PC-3 (cell line): ENCODE measurements around the gene BBS12. TPM values are rescaled to one million over a fixed set of nuclear protein-coding genes. Genes with fewer than 3 reads are reported as not detected.

Experiments used
- ATAC-seq: fragments of 200-7000 bp; cut with Tn5 transposase; 2 replicates; pipeline ENCODE4 v1.9.1; 2020; ENCODE audit warnings: mild to moderate bottlenecking, moderate library complexity
- BruUV-seq: library from RNA; stranded (reverse); fragments of 400-500 nt; replicated peaks from 2 replicates; lab custom pipeline; 2021; lab: Mats Ljungman, UMichigan
- CTCF ChIA-PET: fragments of 300-600 bp; sonication (Branson Sonifier 250); formaldehyde crosslinking; loops from one replicate; lab custom pipeline; 2022; ENCODE audit warnings: antibody characterized with exemption; lab: Charles Lee
- POLR2A ChIA-PET: fragments of 300-600 bp; sonication (Branson Sonifier 250); formaldehyde crosslinking; loops from one replicate; lab custom pipeline; 2022; ENCODE audit warnings: antibody characterized with exemption; ENCODE audit not compliant: unreplicated experiment; lab: Charles Lee
- DNase-seq: peaks from one replicate; pipeline ENCODE4 v3.0.0-alpha.2; 2015
- H2AFZ ChIP-seq: fragments of 300-600 bp; sonication (generic); 2 replicates; pipeline ENCODE4 v1.6.0; 2016; ENCODE audit warnings: antibody characterized with exemption, low read length
- H3F3A ChIP-seq: fragments of 300-600 bp; sonication (generic); one replicate; pipeline ENCODE4 v1.6.0; 2017; ENCODE audit warnings: antibody characterized with exemption, low read length, control low read depth, mild to moderate bottlenecking; ENCODE audit not compliant: unreplicated experiment
- H3K27ac ChIP-seq: fragments of 300-600 bp; sonication (generic); 2 replicates; pipeline ENCODE4 v1.5.1; 2016; ENCODE audit warnings: mild to moderate bottlenecking, low read length
- H3K27me3 ChIP-seq: fragments of 300-600 bp; sonication (generic); 2 replicates; pipeline ENCODE4 v1.6.1; 2016; ENCODE audit warnings: low read length, mixed read lengths
- H3K36me3 ChIP-seq: fragments of 300-600 bp; sonication (generic); 2 replicates; pipeline ENCODE4 v1.6.1; 2016; ENCODE audit warnings: low read depth, mixed run types, low read length, mixed read lengths
- H3K4me1 ChIP-seq: fragments of 300-600 bp; sonication (generic); 2 replicates; pipeline ENCODE4 v1.5.1; 2016; ENCODE audit warnings: low read length; ENCODE audit not compliant: insufficient read depth
- H3K4me2 ChIP-seq: fragments of 300-600 bp; sonication (generic); 2 replicates; pipeline ENCODE4 v1.6.0; 2016; ENCODE audit warnings: low read length
- H3K4me3 ChIP-seq: fragments of 300-600 bp; sonication (generic); 2 replicates; pipeline ENCODE4 v1.5.1; 2016; ENCODE audit warnings: mild to moderate bottlenecking, low read length, mixed read lengths
- H3K79me2 ChIP-seq: fragments of 300-600 bp; sonication (generic); 2 replicates; pipeline ENCODE4 v1.6.1; 2017; ENCODE audit warnings: low read length, mixed read lengths
- H3K9ac ChIP-seq: fragments of 300-600 bp; sonication (generic); 2 replicates; pipeline ENCODE4 v1.6.0; 2016; ENCODE audit warnings: mild to moderate bottlenecking, low read length
- H3K9me2 ChIP-seq: fragments of 300-600 bp; sonication (generic); replicated peaks from 2 replicates; pipeline ENCODE4 v1.6.1; 2016; ENCODE audit warnings: mixed run types, low read length, mixed read lengths
- H3K9me3 ChIP-seq: fragments of 300-600 bp; sonication (generic); 2 replicates; pipeline ENCODE4 v1.6.1; 2016; ENCODE audit warnings: low read length, mixed read lengths
- H4K20me1 ChIP-seq: fragments of 300-600 bp; sonication (generic); 2 replicates; pipeline ENCODE4 v1.6.1; 2016; ENCODE audit warnings: low read length, mixed read lengths
- EZH2 ChIP-seq: fragments of 300-600 bp; sonication (generic); IDR thresholded peaks from one replicate; pipeline ENCODE4 v1.6.1; 2017; ENCODE audit warnings: antibody characterized with exemption, mild to moderate bottlenecking, low read length; ENCODE audit not compliant: unreplicated experiment
- EZH2phosphoT487 ChIP-seq: fragments of 300-600 bp; sonication (generic); IDR thresholded peaks from 2 replicates; pipeline ENCODE4 v1.6.1; 2018; ENCODE audit warnings: mild to moderate bottlenecking, antibody characterized with exemption, low read length, borderline replicate concordance
- intact Hi-C: fragments of 100-400 bp; cut with micrococcal nuclease; formaldehyde crosslinking; loops from 2 replicates; pipeline ENCODE4 v1.9.0; 2023
- total RNA-seq: library from RNA; depleted of rRNA; stranded (reverse); fragments of >200 nt; gene quantifications from 2 replicates; pipeline ENCODE4 v1.2.3, GENCODE V29; 2014; rRNA removed
- TF ChIP-seq, protein P1 (sequence below): fragments of 300-600 bp; sonication (generic); conservative IDR thresholded peaks from 2 replicates; pipeline ENCODE4 v1.5.1; 2017; ENCODE audit warnings: antibody characterized with exemption, low read depth, mild to moderate bottlenecking, low read length

BBS12 gene
- total RNA-seq, 1 experiment from 2014 or later = 1.7 TPM

DNA sequence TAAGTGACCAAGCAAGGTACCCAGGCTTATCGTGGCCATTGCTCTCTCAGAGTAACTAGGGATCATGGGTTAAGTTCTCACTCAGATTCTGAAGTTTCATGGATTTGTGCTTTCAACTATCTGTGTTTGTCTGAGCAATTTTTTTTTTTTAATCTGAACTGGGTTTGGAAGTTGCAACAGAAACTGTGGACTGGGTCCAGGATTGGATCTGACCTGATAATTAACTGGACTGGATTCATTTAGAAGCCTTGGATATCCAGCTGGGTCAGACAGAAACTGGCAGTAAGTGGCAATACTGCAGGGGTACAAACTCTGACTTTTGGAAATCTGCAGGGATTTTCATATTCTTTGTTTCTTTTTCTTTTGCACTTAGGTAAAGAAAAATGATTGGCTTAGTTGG lies 55.4 kb downstream of the BBS12 start:
- Histone ChIP-seq H3K4me1 (peaks cover 28% of the 10 kb centered on the region), H3K27ac (no peak overlapping the region), H4K20me1 (no peaks in the 10 kb centered on the region), H3K9me3 (0 out of 2 replicates have a peak, but pooled peaks cover 8% of the 10 kb centered on the region), H3K9me2 (no peaks in the 10 kb centered on the region), H3K27me3 (no peaks in the 10 kb centered on the region), H3K36me3 (no peaks in the 10 kb centered on the region; the same call in 1 of the 2 replicates), H3K79me2 (no peaks in the 10 kb centered on the region), H3F3A (no peaks in the 10 kb centered on the region), H3K9ac (no peak overlapping the region), H3K4me2 (no peak overlapping the region), H3K4me3 (no peak overlapping the region), H2AFZ (no peak overlapping the region)
- ChIA-PET CTCF (no interaction called here), POLR2A (no interaction called here)
- intact Hi-C loops = loop anchor here (10.0 kb wide), 1 partner anchor 47 kb away; no protein-coding TSS in a partner anchor
- no peak for DNase-seq
- TF ChIP-seq EZH2 = no peak
- TF ChIP-seq, protein P1, sequence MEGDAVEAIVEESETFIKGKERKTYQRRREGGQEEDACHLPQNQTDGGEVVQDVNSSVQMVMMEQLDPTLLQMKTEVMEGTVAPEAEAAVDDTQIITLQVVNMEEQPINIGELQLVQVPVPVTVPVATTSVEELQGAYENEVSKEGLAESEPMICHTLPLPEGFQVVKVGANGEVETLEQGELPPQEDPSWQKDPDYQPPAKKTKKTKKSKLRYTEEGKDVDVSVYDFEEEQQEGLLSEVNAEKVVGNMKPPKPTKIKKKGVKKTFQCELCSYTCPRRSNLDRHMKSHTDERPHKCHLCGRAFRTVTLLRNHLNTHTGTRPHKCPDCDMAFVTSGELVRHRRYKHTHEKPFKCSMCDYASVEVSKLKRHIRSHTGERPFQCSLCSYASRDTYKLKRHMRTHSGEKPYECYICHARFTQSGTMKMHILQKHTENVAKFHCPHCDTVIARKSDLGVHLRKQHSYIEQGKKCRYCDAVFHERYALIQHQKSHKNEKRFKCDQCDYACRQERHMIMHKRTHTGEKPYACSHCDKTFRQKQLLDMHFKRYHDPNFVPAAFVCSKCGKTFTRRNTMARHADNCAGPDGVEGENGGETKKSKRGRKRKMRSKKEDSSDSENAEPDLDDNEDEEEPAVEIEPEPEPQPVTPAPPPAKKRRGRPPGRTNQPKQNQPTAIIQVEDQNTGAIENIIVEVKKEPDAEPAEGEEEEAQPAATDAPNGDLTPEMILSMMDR = no peak
- no TSS peak for BruUV-seq
- no peak for ATAC-seq

DNA sequence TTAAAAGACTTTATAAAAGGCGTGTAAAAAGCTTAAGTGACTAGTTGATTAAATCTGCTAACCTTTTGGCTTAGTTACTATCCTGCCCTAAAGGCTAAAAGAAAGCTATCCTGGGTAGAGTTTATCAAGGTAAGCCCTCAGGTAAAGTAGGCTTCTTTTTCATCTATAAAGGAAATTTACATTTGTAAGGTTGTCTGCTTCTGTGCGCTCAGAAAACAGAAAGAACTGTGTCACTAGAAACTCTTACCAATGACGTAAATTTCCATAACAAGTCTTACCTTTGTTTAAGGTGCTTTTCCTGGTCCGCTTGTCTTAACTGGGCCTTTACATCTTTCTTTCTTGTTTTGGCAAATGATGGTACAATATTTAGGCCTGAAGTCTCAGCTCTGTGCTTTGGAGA lies 56.4 kb downstream of the BBS12 start:
- Histone ChIP-seq H3K4me1 (peaks cover 18% of the 10 kb centered on the region), H3K9ac (no peak overlapping the region), H3K27me3 (no peaks in the 10 kb centered on the region), H3K9me3 (0 out of 2 replicates have a peak, but pooled peaks cover 8% of the 10 kb centered on the region), H4K20me1 (no peaks in the 10 kb centered on the region), H3K36me3 (no peaks in the 10 kb centered on the region; the same call in 1 of the 2 replicates), H3K4me3 (no peak overlapping the region), H3K79me2 (no peaks in the 10 kb centered on the region), H3K4me2 (no peak overlapping the region), H3K27ac (no peak overlapping the region), H2AFZ (no peak overlapping the region), H3F3A (no peaks in the 10 kb centered on the region), H3K9me2 (no peaks in the 10 kb centered on the region)
- ChIA-PET POLR2A (interaction anchor here (0.5 kb wide), 1 partner anchor 126 kb away, joined by 4 read pairs; no protein-coding TSS in a partner anchor), CTCF (no interaction called here)
- ATAC-seq (no peak), DNase-seq (no peak)
- intact Hi-C loops = loop anchor here (10.0 kb wide), 1 partner anchor 46 kb away; no protein-coding TSS in a partner anchor
- BruUV-seq = no TSS peak
- TF ChIP-seq EZH2 (no peak), EZH2phosphoT487 (no peak)
- TF ChIP-seq, protein P1 = no peak

DNA sequence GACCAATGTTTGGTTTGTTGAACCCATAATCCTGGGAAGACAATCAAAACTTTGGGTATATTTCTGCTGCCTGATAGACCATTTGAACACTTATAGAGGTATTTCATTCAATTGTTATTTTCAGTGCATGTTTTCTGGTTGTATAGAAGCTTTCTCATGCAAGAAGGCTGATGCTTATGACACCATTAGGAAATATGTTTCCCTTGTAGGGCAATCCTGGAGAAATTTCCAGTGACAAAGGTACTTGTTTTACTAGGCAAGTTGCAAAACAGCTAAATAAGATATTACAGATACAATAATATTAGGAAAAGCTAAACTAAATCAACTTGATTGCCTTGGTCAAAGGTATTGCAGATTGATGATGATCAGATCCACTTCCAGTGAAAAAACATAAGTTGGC lies 61.3 kb downstream of the BBS12 start:
- no peak overlapping the region for H3K27ac ChIP-seq
- CTCF ChIA-PET = no interaction called here
- no peaks in the 10 kb centered on the region for H3K9me3 ChIP-seq
- TF ChIP-seq, protein P1 = no peak
- TF ChIP-seq EZH2phosphoT487 (no peak), EZH2 (no peak)
- no peaks in the 10 kb centered on the region for H4K20me1 ChIP-seq
- intact Hi-C loops = no loop called here
- H3K4me3 ChIP-seq = no peak overlapping the region
- no peak overlapping the region for H3K4me2 ChIP-seq
- POLR2A ChIA-PET = no interaction called here
- H3F3A ChIP-seq = no peaks in the 10 kb centered on the region
- H2AFZ ChIP-seq = no peak overlapping the region
- H3K9ac ChIP-seq = no peak overlapping the region
- ATAC-seq (no peak), DNase-seq (no peak)
- H3K36me3 ChIP-seq = no peaks in the 10 kb centered on the region
- H3K9me2 ChIP-seq = no peaks in the 10 kb centered on the region
- H3K4me1 ChIP-seq = no peaks in the 10 kb centered on the region
- no peaks in the 10 kb centered on the region for H3K27me3 ChIP-seq
- BruUV-seq = no TSS peak
- H3K79me2 ChIP-seq = no peaks in the 10 kb centered on the region

Other genes with a start within 250 kb of the BBS12 start
- gene IL21, start 111.6 kb upstream of the BBS12 start, total RNA-seq = not detected in 2 replicates
- 4.0 and 4.1 TPM in 2 replicates for gene FGF2, start 94.1 kb downstream of the BBS12 start, total RNA-seq
- 6.9 and 7.5 TPM in 2 replicates for gene NUDT6, start 189.9 kb downstream of the BBS12 start, total RNA-seq